OCI-LY1 (cell line): ENCODE data around the gene CCT7.

ENCODE experiments used
- EZH2 ChIP-seq: fragments of 200-600 bp; sonication (generic), shearing (Covaris generic); IDR thresholded peaks from 2 replicates; pipeline ENCODE4 v1.8.0; 2017; ENCODE audit warnings: borderline replicate concordance, mixed run types, mild to moderate bottlenecking, antibody characterized with exemption, low read length, moderate library complexity, mixed read lengths
- TF ChIP-seq, protein P1 (sequence below): fragments of 200-600 bp; sonication (generic), shearing (Covaris generic); IDR thresholded peaks from 2 replicates; pipeline ENCODE4 v1.5.1; 2017; ENCODE audit warnings: mild to moderate bottlenecking, antibody characterized with exemption, low read length, moderate library complexity, mixed read lengths

DNA sequence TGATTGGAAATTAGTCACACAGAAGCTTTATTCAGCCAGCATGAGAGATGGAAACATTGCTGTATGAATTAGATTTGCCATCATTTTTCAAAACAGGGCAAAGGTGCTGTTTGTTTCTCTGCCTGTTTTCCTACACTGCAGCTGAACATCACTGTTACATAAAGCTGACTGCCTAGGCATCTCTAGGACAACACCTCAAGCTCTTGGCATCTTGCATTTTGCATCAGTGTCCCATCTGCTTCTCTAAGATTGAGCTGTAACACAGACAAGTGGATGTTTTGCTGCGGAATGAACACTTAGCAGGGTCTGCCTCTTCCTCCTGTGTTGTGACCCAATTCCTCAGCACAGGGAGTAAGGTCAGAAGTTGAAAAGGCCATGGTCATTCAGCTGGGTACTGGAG lies 4.9 kb downstream of the CCT7 start:
- TF ChIP-seq, protein P1, sequence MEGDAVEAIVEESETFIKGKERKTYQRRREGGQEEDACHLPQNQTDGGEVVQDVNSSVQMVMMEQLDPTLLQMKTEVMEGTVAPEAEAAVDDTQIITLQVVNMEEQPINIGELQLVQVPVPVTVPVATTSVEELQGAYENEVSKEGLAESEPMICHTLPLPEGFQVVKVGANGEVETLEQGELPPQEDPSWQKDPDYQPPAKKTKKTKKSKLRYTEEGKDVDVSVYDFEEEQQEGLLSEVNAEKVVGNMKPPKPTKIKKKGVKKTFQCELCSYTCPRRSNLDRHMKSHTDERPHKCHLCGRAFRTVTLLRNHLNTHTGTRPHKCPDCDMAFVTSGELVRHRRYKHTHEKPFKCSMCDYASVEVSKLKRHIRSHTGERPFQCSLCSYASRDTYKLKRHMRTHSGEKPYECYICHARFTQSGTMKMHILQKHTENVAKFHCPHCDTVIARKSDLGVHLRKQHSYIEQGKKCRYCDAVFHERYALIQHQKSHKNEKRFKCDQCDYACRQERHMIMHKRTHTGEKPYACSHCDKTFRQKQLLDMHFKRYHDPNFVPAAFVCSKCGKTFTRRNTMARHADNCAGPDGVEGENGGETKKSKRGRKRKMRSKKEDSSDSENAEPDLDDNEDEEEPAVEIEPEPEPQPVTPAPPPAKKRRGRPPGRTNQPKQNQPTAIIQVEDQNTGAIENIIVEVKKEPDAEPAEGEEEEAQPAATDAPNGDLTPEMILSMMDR: no peak
- TF ChIP-seq EZH2: no peak
